ENCODE data around the gene AP1S3.
"Not testable (repeated sequence)": the region's sequence is repeated elsewhere in the genome, so short reads cannot be mapped to it uniquely, and the experiment has no call there.

Gene AP1S3

GRCh38 chr2:223852281-223852795, 15.0 kb upstream of the AP1S3 start:
- DNase-seq, result no peak

GRCh38 chr2:223847410-223847809, 10.0 kb upstream of the AP1S3 start:
- no peak for DNase-seq

DNA sequence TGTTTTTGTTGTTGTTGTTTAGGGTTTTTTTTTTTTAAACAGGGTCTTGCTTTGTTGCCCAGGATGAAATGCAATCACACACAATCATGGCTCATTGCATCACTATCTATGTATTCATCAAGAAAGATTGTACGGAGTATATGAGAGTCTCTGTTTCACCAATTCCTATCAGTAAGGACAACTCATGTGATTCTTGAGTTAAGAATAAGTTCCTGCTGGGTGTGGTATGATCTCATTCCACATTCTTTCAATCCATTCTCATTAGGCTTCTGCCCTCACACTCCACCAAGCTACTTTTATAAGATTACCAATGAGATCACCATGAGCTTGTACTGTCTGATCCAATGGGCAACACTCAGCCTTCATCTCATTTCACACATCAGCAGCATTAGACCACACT, 9.1 kb upstream of the AP1S3 start:
- DNase-seq, result no peak

GRCh38 chr2:223841436-223842190, 4.2 kb upstream of the AP1S3 start:
- no peak for DNase-seq

GRCh38 chr2:223835701-223836532, 1.5 kb downstream of the AP1S3 start:
- no peak for DNase-seq

- no peak for DNase-seq
Measured at GRCh38 chr2:223834431-223834830, 3.0 kb downstream of the AP1S3 start.

DNA sequence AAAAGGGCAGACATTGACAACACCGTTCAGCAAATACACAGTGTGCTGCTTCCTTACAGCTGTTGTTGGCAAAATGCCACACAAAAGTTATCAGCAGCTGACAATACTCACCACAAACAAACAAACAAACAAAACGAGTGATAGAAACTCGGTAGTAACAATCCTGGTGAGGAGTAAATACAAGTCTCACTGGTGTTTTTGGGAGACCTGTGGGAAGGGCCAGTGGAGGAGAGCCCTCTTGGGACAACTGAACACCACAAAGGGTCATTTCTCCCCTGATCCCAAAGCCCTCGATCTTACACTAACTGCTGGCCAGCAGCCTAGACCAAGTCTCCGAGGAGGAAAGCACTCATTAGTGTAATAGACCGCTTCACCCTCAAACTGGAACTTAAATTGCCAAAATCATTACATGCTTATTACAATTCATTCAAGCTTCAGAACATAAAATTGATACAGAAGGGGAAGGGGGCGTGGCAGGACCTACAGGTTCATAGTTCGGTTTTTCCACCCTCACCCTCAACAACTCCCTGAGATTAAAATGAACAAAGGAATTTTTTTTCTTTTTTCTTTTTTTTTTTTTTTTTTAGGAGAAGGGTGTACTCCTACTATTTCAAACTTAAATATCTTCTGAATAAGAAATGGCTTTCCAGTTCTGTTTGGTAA, 5.0 kb downstream of the AP1S3 start:
- no peak for DNase-seq

- DNase-seq, result no peak
Measured at GRCh38 chr2:223829128-223829527, 8.3 kb downstream of the AP1S3 start.

DNA sequence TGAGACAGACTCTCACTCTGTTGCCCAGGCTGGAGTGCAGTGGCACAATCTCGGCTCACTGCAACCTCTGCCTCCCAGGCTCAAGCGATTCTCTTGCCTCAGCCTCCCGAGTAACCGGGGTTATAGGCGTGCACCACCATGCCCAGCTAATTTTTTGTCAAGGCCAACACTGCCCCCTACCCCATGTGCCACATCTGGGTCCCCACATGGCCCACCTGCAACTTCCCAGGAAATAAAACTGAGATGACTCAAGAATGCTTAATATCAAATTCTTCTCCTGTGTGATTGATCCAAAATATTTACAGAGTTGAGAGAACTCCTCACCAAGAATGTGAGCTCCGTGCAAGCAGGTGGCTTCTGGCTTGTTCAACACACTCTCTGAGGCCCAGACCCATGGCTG, 9.1 kb downstream of the AP1S3 start:
- no peak for DNase-seq

GRCh38 chr2:223826995-223827394, 10.4 kb downstream of the AP1S3 start:
- no peak for DNase-seq

- DNase-seq, result no peak
Measured at GRCh38 chr2:223824301-223824700, 13.1 kb downstream of the AP1S3 start.

GRCh38 chr2:223822818-223823217, 14.6 kb downstream of the AP1S3 start:
- peak; percentile 80 for DNase-seq

DNA sequence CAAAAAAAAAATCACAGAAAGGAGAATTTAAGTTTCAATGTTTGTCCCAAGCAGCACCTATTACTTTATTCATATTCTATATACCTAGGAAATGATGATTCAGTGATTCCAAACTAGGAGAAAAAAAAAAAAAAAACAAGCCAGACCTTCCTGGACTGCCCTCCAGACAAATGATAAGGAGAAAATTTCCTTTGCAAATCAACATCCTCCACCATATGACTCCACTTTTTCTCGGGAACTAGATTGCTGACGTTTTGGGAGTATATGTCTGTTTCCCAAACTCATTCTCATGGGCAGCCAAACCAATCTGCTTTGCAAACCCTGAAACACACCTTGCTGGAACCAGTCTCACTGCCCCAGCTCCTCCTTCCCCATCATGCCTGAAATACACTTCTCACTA, 16.8 kb downstream of the AP1S3 start:
- no peak for DNase-seq

DNA sequence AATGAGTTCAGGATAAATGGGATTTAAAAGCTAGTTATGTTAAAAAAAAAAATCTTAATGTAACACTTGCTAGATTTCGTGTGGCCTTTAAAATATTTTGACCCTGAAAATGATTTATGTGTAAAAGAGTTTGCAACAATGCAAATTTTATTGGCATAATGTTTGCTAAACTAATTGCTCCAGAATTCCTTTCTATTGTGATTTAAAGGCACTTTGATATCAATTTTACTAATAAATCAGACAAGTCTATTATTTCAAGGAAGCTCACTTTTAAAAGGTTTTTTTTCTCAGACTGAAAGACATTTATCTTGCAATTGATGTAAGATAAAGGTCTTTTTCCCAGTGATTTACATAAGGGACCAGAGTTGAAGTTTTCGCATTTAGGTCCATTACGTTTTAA, 17.5 kb downstream of the AP1S3 start:
- no peak for DNase-seq

DNA sequence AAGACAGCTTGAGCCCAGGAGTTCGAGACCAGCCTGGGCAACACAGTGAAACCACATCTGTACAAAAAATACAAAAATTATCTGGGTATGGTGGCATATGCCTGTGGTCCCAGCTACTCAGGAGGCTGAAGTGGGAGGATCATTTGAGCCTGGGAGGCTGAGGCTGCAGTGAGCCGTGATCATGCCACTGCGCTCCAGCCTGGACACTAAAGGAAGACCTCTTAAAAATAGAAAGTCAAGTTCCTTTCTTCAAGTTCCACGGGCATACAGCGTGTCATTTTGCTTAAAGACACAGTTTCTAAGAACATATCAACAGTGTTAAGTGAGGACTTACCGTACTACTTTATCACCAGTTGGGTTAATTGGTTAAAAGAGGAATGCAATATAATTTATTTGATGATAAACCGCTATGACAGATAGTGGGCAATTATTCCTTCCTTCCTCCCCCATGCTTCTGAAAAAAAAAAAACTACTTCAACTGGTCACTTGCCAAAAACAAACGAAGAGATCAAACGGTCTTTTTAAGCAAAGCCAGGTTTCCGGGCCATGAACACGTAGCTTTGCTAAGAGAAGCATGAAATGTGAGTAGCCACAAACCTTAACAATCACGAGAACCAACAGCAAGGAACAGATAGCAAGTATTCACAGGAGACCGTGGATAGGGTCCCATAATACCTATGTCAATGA, 21.4 kb downstream of the AP1S3 start:
- DNase-seq, result no peak

DNA sequence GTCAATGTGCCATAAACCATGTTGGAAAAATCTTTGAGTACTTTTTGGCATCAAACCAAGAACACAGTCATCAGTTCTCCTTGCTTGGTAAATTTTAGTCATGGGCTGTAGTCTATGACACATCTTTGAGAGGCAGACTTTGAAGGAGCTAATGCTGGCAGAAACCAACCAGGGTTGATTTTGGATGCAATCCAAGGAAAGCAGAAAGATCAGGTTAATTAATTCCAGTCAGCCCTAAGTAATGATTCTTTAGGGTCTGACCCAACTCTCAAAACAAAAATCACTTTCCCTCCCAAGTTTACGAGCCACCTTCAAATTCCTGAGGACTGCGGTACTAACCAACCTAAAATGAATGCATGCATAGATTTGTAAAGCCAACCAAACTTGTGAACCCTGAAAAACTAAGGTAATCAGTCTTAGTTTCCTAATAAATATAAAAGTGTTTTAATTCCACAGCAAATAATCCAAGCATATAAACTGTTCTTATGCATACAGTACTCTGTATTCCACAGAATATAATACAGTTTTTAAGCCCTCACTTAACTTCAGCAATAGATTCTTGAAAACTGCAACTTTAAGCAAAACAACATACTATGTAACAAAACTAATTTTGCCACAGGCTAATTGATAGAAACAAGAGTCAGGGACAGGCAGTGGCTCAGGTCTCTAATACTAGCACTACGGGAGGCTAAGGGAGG, 22.0 kb downstream of the AP1S3 start:
- DNase-seq, result peak; percentile 42

DNA sequence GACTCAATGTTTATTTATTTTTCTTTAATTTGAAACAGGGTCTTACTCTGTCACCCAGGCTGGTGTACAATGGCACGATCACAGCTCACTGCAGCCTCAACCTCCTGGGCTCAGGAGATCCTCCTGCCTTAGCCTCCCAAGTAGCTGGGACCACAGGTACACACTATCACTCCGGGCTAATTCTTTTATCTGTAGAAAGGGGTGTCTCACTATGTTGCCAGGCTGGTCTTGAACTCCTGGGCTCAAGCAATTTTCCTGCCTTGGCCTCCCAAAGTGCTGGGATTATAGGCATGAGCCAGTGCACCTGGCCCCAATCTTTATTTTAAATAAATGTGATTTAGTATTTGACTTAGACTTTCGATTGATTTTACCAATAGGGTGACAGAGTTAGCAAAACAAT, 22.6 kb downstream of the AP1S3 start:
- DNase-seq, result not testable (repeated sequence)

GRCh38 chr2:223813329-223813728, 24.1 kb downstream of the AP1S3 start:
- no peak for DNase-seq

GRCh38 chr2:223811757-223812156, 25.6 kb downstream of the AP1S3 start:
- DNase-seq, result no peak

- DNase-seq, result no peak
Measured at GRCh38 chr2:223805008-223805407, 32.4 kb downstream of the AP1S3 start.

DNA sequence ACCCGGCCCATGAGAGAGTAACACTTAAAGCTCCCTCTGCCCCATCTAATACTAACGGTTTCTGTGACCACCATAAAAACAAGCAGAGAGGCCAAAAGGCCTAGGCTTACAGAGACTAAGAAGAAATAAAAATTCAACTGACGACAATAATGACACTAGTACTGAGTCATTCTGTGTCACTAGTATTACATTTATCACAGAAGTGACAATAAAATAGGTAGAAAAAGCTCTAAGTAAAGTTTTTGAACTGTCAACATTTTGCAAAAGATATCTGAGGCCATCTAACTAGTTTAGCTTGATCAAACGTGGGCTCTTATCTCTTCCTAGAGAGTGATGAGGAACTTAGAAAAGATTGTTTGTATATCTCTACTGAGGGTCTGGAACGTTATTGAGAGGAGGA, 35.6 kb downstream of the AP1S3 start:
- no peak for DNase-seq

DNA sequence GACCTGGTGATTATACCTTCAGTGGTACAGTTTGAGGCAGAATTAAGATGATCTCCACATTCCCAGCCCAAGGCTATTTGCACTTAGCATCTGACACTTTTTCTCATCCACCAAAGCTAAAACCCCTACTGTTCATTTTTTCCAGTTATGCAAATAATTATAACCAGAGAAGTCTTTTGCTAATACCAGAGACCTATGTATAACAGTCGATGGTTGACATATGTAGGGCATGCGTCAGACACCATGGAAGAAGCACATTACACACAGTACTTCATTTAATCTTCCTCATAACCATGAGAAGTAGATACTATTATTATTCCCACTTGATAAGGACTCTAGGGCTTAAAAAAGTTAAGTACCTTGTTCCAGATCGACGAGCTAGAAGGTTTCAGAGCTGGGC, 36.5 kb downstream of the AP1S3 start:
- no peak for DNase-seq

Data from NCI-H2171 treated with DMSO at 0.1 percent for 48 hours (cell line).